GM23248 (cell line): ENCODE results near the gene PXDC1.

Experiments used
- EZH2 ChIP-seq: fragments of 200-600 bp; sonication (generic); IDR thresholded peaks from 2 replicates; pipeline ENCODE4 v1.6.1; 2018; ENCODE audit warnings: antibody characterized with exemption, mild to moderate bottlenecking; ENCODE audit not compliant: insufficient read depth, poor library complexity, severe bottlenecking
- EZH2phosphoT487 ChIP-seq: fragments of 200-600 bp; sonication (generic); IDR thresholded peaks from 2 replicates; pipeline ENCODE4 v1.6.1; 2018; ENCODE audit warnings: antibody characterized with exemption, moderate library complexity, mild to moderate bottlenecking, low read depth; ENCODE audit not compliant: insufficient read depth

- no peak for TF ChIP-seq EZH2phosphoT487
- TF ChIP-seq EZH2, result no peak
These were observed 49.9 kb downstream of the PXDC1 start for GRCh38 chr6:3701631-3702030.
